Superior temporal gyrus (tissue), 1 donor: ENCODE data around the gene INSIG1.

ENCODE experiments used
- DNase-seq: peaks from one replicate; pipeline ENCODE4 v3.0.0-alpha.2; 2016; ENCODE audit errors: extremely low spot score

The INSIG1 gene

GRCh38 chr7:155327590-155328320 lies 30.1 kb downstream of the INSIG1 start:
- no peak for DNase-seq

GRCh38 chr7:155329225-155329624 lies 31.5 kb downstream of the INSIG1 start:
- DNase-seq, result no peak

GRCh38 chr7:155331396-155331795 lies 33.7 kb downstream of the INSIG1 start:
- DNase-seq, result no peak

- no peak for DNase-seq
Measured at GRCh38 chr7:155333346-155334234, 35.9 kb downstream of the INSIG1 start.

- no peak for DNase-seq
Measured at GRCh38 chr7:155336812-155337602, 39.3 kb downstream of the INSIG1 start.

- no peak for DNase-seq
Measured at GRCh38 chr7:155337946-155338631, 40.4 kb downstream of the INSIG1 start.

- no peak for DNase-seq
Measured at GRCh38 chr7:155338632-155339320, 41.1 kb downstream of the INSIG1 start.

- no peak for DNase-seq
Measured at GRCh38 chr7:155339474-155339873, 41.8 kb downstream of the INSIG1 start.

- no peak for DNase-seq
Measured at GRCh38 chr7:155340071-155340531, 42.4 kb downstream of the INSIG1 start.

- DNase-seq, result no peak
Measured at GRCh38 chr7:155340721-155341120, 43.0 kb downstream of the INSIG1 start.

GRCh38 chr7:155341463-155341983 lies 43.8 kb downstream of the INSIG1 start:
- DNase-seq, result no peak

GRCh38 chr7:155342313-155342712 lies 44.6 kb downstream of the INSIG1 start:
- no peak for DNase-seq

GRCh38 chr7:155343150-155343549 lies 45.5 kb downstream of the INSIG1 start:
- no peak for DNase-seq

- DNase-seq, result no peak
Measured at GRCh38 chr7:155343661-155344121, 46.0 kb downstream of the INSIG1 start.

GRCh38 chr7:155344270-155344617 lies 46.6 kb downstream of the INSIG1 start:
- no peak for DNase-seq

GRCh38 chr7:155344618-155345433 lies 47.1 kb downstream of the INSIG1 start:
- DNase-seq, result peak; percentile 78

- DNase-seq, result no peak
Measured at GRCh38 chr7:155345490-155345889, 47.8 kb downstream of the INSIG1 start.

- DNase-seq, result no peak
Measured at GRCh38 chr7:155346285-155346684, 48.6 kb downstream of the INSIG1 start.

- DNase-seq, result no peak
Measured at GRCh38 chr7:155348806-155349205, 51.1 kb downstream of the INSIG1 start.
